ENCODE measurements around the gene GPR155. TPM values are rescaled to one million over a fixed set of nuclear protein-coding genes. Genes with fewer than 3 reads are reported as not detected.

The GPR155 gene
- total RNA-seq, 1 donor from 2014 or later = 11.6 TPM

- intact Hi-C loops (cut with micrococcal nuclease) = loop anchor here (2.0 to 5.0 kb wide), 2 partner anchors 675 to 1135 kb away; no protein-coding TSS in a partner anchor
Measured at GRCh38 chr2:174491947-174492346, 5.1 kb upstream of the GPR155 start.

- intact Hi-C loops (cut with micrococcal nuclease) = loop anchor here (5.0 kb wide), 1 partner anchor 1133 kb away; no protein-coding TSS in a partner anchor
Measured at GRCh38 chr2:174490051-174490450, 3.2 kb upstream of the GPR155 start.

- intact Hi-C loops (cut with micrococcal nuclease) = loop anchor here (5.0 to 10.0 kb wide), 2 partner anchors 693 to 1935 kb away; partner anchors contain the start of genes ATP5MC3 and PDK1
Measured at GRCh38 chr2:174489520-174489919, 2.7 kb upstream of the GPR155 start.

GRCh38 chr2:174487820-174488162 is 962 bp upstream of the GPR155 start:
- intact Hi-C loops (cut with micrococcal nuclease) = loop anchor here (1.0 to 10.0 kb wide), 10 partner anchors 25 to 1933 kb away; partner anchors contain the start of genes ATF2, ATP5MC3, PDK1 and SCRN3

GRCh38 chr2:174487108-174487819 is 435 bp upstream of the GPR155 start:
- intact Hi-C loops (cut with micrococcal nuclease) = loop anchor here (1.0 to 10.0 kb wide), 10 partner anchors 24 to 1932 kb away; partner anchors contain the start of genes ATF2, ATP5MC3, PDK1 and SCRN3

- intact Hi-C loops (cut with micrococcal nuclease) = loop anchor here (1.0 to 10.0 kb wide), 10 partner anchors 23 to 1931 kb away; partner anchors contain the start of genes ATF2, ATP5MC3, OLA1 and PDK1
Measured at GRCh38 chr2:174485788-174486562, 854 bp downstream of the GPR155 start.

- intact Hi-C loops (cut with micrococcal nuclease) = loop anchor here (5.0 to 10.0 kb wide), 2 partner anchors 697 to 1930 kb away; partner anchors contain the start of genes ATP5MC3 and PDK1
Measured at GRCh38 chr2:174485045-174485444, 1.8 kb downstream of the GPR155 start.

GRCh38 chr2:174484573-174484972 is 2.3 kb downstream of the GPR155 start:
- intact Hi-C loops (cut with micrococcal nuclease) = loop anchor here (10.0 kb wide), 1 partner anchor 1930 kb away; the partner anchor contains the start of gene PDK1

- intact Hi-C loops (cut with micrococcal nuclease) = loop anchor here (10.0 kb wide), 1 partner anchor 1928 kb away; the partner anchor contains the start of gene PDK1
Measured at GRCh38 chr2:174482854-174483253, 4.0 kb downstream of the GPR155 start.

GRCh38 chr2:174477759-174478158 is 9.1 kb downstream of the GPR155 start:
- intact Hi-C loops (cut with micrococcal nuclease) = no loop called here

- intact Hi-C loops (cut with micrococcal nuclease) = no loop called here
Measured at GRCh38 chr2:174473796-174474195, 13.0 kb downstream of the GPR155 start.

- intact Hi-C loops (cut with micrococcal nuclease) = no loop called here
Measured at GRCh38 chr2:174465327-174465726, 21.5 kb downstream of the GPR155 start.

- intact Hi-C loops (cut with micrococcal nuclease) = no loop called here
Measured at GRCh38 chr2:174461221-174461620, 25.6 kb downstream of the GPR155 start.

GRCh38 chr2:174454566-174454965 is 32.3 kb downstream of the GPR155 start:
- intact Hi-C loops (cut with micrococcal nuclease) = no loop called here

GRCh38 chr2:174450021-174450816 is 36.6 kb downstream of the GPR155 start:
- intact Hi-C loops (cut with micrococcal nuclease) = no loop called here

GRCh38 chr2:174449033-174449432 is 37.8 kb downstream of the GPR155 start:
- intact Hi-C loops (cut with micrococcal nuclease) = no loop called here

GRCh38 chr2:174446531-174446930 is 40.3 kb downstream of the GPR155 start:
- intact Hi-C loops (cut with micrococcal nuclease) = no loop called here

GRCh38 chr2:174445248-174445647 is 41.6 kb downstream of the GPR155 start:
- intact Hi-C loops (cut with micrococcal nuclease) = no loop called here

- intact Hi-C loops (cut with micrococcal nuclease) = no loop called here
Measured at GRCh38 chr2:174444761-174445160, 42.1 kb downstream of the GPR155 start.

GRCh38 chr2:174442546-174443510 is 44.0 kb downstream of the GPR155 start:
- intact Hi-C loops (cut with micrococcal nuclease) = no loop called here
